Measurements from ENCODE around the gene HRH2. TPM values are rescaled to one million over a fixed set of nuclear protein-coding genes. Genes with fewer than 3 reads are reported as not detected.
"Not testable (repeated sequence)": the region's sequence is repeated elsewhere in the genome, so short reads cannot be mapped to it uniquely, and the experiment has no call there.

Gene HRH2
- total RNA-seq, 4 donors from 2014 or later, result 0.44 to 2.3 (median 1.4) TPM

DNA sequence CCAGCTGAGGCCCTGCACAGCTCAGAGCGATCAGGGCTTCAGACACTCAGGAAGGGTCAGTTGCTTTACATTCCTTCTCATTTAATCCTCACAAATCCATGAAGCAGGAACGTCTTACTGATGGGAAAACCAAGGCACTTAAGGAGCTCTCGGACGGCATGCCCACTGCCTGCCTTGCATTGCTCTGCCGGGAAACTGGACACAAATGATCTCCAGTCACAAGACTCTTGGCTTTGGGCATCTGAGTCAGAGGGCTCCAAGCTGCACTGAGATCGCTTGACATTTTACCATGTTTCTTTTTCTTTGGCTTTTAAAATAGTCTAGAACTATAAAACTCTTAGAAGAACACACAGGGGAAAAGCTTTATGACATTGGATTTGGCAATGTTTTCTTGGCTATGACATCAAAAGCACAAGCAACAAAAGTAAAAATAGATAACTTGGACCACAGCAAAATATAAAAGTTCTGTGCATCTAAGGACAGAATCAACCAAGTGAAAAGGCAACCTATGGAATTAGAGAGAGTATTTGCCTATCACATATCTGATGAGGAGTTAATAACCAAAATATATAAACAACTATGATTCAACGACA, 43.6 kb upstream of the HRH2 start:
- intact Hi-C loops (cut with DNase I), result no loop called here
- TF ChIP-seq, protein P1, sequence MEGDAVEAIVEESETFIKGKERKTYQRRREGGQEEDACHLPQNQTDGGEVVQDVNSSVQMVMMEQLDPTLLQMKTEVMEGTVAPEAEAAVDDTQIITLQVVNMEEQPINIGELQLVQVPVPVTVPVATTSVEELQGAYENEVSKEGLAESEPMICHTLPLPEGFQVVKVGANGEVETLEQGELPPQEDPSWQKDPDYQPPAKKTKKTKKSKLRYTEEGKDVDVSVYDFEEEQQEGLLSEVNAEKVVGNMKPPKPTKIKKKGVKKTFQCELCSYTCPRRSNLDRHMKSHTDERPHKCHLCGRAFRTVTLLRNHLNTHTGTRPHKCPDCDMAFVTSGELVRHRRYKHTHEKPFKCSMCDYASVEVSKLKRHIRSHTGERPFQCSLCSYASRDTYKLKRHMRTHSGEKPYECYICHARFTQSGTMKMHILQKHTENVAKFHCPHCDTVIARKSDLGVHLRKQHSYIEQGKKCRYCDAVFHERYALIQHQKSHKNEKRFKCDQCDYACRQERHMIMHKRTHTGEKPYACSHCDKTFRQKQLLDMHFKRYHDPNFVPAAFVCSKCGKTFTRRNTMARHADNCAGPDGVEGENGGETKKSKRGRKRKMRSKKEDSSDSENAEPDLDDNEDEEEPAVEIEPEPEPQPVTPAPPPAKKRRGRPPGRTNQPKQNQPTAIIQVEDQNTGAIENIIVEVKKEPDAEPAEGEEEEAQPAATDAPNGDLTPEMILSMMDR (IDR thresholded peaks at IDR 0.05), result no peak
- no peak for TF ChIP-seq POLR2A (IDR thresholded peaks at IDR 0.05)
- 44 to 51% methylated on average over 7 of the region's 7 CpGs for WGBS, 2 donors
- Histone ChIP-seq H3K4me1 (no peaks in the 10 kb centered on the region), H3K27ac (no peak overlapping the region), H3K36me3 (no peaks in the 10 kb centered on the region), H3K4me3 (replicated peaks in 1 of 3) (no peak overlapping the region), H3K27me3 (no peaks in the 10 kb centered on the region), H3K9me3 (no peaks in the 10 kb centered on the region)
- DNase-seq, result no peak

DNA sequence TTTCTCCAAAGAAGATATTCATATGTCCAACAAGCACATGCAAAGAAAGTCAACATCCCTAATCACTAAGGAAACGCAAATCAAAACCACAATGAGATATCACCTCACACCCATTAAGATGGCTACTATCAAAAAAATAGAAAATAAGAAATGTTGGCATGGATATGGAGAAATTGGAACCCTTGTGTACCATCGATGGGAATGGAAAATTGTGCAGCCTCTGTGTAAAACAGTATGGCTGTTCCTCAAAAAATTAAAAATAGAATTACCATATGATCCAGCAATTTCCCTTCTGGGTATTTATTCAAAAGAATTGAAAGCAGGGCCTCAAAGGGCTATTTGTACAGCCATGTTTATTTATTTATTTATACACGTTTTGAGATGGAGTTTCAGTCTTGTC, 43.0 kb upstream of the HRH2 start:
- Histone ChIP-seq H3K9me3 (no peaks in the 10 kb centered on the region), H3K4me3 (replicated peaks in 1 of 3) (no peak overlapping the region), H3K27me3 (no peaks in the 10 kb centered on the region), H3K4me1 (no peaks in the 10 kb centered on the region), H3K36me3 (no peaks in the 10 kb centered on the region), H3K27ac (no peak overlapping the region)
- no peak for DNase-seq
- WGBS, 2 donors, result 72 to 76% methylated on average over 3 of the region's 3 CpGs
- TF ChIP-seq, protein P1 (IDR thresholded peaks at IDR 0.05), result no peak
- no peak for TF ChIP-seq POLR2A (IDR thresholded peaks at IDR 0.05)
- intact Hi-C loops (cut with DNase I), result no loop called here

DNA sequence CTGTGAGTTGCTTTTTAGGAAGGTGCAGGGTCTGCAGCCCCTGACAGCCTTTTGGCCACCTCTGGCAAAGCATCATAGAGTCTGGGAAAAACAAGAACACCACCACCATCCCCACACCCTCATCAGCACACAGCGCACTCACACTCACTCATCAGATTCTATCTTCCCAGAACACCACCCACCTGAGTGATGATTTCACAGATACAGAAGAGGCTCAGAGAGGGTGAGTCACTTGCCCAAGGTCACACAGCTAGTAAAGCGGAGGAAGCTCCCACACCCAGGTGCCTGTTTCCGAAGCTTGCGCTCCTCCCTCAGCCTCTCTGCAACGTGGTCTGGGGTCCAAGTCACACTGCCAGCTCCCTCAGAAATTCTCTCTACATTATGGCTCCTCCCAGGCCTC, 41.8 kb upstream of the HRH2 start:
- Histone ChIP-seq H3K4me3 (replicated peaks in 1 of 3) (no peak overlapping the region), H3K27ac (no peak overlapping the region), H3K9me3 (no peaks in the 10 kb centered on the region), H3K36me3 (no peaks in the 10 kb centered on the region), H3K4me1 (no peaks in the 10 kb centered on the region), H3K27me3 (no peaks in the 10 kb centered on the region)
- no peak for DNase-seq
- intact Hi-C loops (cut with DNase I), result no loop called here
- TF ChIP-seq, protein P1 (IDR thresholded peaks at IDR 0.05), result no peak
- TF ChIP-seq POLR2A (IDR thresholded peaks at IDR 0.05), result no peak
- WGBS, 2 donors, result 89 to 97% methylated on average over 5 of the region's 5 CpGs

DNA sequence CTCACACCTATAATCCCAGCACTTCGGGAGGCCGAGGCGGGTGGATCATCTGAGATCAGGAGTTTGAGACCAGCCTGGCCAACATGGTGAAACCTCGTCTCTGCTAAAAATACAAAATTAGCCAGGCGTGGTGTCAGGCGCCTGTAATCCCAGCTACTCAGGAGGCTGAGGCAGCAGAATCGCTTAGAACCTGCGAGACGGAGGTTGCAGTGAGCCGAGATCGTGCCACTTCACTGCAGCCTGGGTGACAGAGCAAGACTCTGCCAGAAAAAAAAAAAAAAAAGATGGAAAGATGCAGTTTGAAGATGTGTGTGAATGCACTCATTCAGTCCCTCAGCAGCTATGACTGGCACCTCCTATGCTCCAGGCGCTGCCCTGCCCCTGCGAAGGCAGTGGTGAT, 41.3 kb upstream of the HRH2 start:
- DNase-seq; H3K4me3 ChIP-seq (replicated peaks in 1 of 3); intact Hi-C loops (cut with DNase I); H3K27me3 ChIP-seq; H3K9me3 ChIP-seq; H3K27ac ChIP-seq; H3K4me1 ChIP-seq; H3K36me3 ChIP-seq: not testable (repeated sequence)
- 63 to 65% methylated on average over 10 to 13 of the region's 13 CpGs for WGBS, 2 donors

DNA sequence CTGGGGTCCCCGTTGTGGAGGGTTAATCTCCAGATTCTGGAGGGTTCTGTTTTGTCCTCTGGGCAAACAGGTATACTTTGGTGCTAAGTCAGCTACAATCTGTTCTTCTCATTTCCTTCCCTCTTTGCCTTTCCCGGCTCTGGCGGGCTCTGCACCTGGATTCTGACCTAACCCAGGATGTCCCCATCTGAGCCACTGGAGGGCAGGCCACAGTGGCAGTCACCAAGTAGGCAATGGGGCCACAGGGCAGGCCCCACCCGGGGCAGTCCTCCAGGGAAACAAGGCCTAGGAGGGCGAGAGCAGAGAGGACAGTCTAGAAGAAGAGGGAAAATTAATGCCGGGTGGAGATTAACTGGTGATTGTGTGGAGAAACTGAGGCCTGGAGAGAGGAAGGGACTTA, 40.4 kb upstream of the HRH2 start:
- no peaks in the 10 kb centered on the region for H3K36me3 ChIP-seq
- H3K27me3 ChIP-seq, result no peaks in the 10 kb centered on the region
- no peaks in the 10 kb centered on the region for H3K9me3 ChIP-seq
- TF ChIP-seq POLR2A (IDR thresholded peaks at IDR 0.05), result no peak
- TF ChIP-seq, protein P1 (IDR thresholded peaks at IDR 0.05), result no peak
- 59 to 74% methylated on average over 6 of the region's 6 CpGs for WGBS, 2 donors
- intact Hi-C loops (cut with DNase I), result no loop called here
- no peak overlapping the region for H3K4me3 ChIP-seq (replicated peaks in 1 of 3)
- no peaks in the 10 kb centered on the region for H3K4me1 ChIP-seq
- no peak for DNase-seq
- no peak overlapping the region for H3K27ac ChIP-seq

DNA sequence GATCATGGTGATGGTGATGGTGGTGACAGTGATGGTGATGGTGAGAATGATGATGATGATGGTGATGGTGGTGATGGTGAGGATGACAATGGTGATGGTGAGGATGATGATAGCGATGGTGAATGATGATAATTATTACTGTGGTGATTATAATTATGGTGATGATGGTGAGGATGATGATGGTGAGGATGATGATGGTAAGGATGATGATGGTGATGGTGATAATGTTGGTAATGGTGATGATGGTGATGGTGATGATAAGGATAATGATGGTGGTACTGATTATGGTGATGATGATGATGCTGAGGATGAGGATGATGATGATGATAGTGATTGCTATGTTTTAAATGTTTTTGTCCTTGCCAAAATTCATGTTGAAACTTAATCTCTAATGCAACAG, 37.3 kb upstream of the HRH2 start:
- no peak for TF ChIP-seq POLR2A (IDR thresholded peaks at IDR 0.05)
- TF ChIP-seq, protein P1 (IDR thresholded peaks at IDR 0.05), result no peak
- Histone ChIP-seq H3K36me3 (no peaks in the 10 kb centered on the region), H3K4me3 (replicated peaks in 1 of 3) (no peak overlapping the region), H3K4me1 (no peaks in the 10 kb centered on the region), H3K9me3 (no peaks in the 10 kb centered on the region), H3K27ac (no peak overlapping the region), H3K27me3 (no peaks in the 10 kb centered on the region)
- intact Hi-C loops (cut with DNase I), result no loop called here
- WGBS, 2 donors, result 29 to 46% methylated on average over 1 of the region's 1 CpG
- DNase-seq, result no peak
